Measurements from ENCODE around the gene NELFCD.

DNA sequence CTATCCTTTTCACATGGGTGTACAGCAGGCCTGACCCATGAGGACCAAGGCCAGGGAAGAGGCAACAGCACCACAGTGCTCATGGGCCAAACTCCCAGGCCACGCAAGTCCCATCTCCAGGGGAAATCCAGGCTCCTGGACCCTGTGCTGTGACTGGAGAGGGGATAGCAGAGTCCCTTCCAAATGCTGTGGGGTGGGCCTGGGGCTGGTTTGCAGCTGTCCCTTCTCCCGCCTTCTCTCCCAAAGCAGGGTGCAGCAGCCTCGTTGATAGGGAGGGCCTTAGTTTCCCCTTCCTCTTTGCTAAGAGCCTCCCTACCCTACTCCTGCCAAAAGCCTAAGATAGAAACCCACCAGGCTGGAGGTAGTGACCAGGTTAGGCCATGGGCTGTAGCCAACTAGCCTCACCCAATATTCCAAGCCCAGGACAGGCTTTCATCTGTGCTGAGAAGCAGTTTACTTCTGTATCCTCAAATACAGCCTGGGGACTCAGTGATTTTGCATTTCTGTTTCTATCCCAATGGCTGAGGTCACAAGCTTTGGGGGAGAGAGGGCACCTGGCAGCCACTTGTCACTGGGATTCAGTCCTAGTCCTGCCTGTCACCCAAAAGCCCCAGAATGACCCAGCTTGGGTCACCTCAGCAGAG is 24.6 kb downstream of the NELFCD start:
- TF ChIP-seq, protein P1, sequence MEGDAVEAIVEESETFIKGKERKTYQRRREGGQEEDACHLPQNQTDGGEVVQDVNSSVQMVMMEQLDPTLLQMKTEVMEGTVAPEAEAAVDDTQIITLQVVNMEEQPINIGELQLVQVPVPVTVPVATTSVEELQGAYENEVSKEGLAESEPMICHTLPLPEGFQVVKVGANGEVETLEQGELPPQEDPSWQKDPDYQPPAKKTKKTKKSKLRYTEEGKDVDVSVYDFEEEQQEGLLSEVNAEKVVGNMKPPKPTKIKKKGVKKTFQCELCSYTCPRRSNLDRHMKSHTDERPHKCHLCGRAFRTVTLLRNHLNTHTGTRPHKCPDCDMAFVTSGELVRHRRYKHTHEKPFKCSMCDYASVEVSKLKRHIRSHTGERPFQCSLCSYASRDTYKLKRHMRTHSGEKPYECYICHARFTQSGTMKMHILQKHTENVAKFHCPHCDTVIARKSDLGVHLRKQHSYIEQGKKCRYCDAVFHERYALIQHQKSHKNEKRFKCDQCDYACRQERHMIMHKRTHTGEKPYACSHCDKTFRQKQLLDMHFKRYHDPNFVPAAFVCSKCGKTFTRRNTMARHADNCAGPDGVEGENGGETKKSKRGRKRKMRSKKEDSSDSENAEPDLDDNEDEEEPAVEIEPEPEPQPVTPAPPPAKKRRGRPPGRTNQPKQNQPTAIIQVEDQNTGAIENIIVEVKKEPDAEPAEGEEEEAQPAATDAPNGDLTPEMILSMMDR (IDR thresholded peaks at IDR 0.05): no peak
- no peak for TF ChIP-seq POLR2A (IDR thresholded peaks at IDR 0.05)
